ENCODE data around the gene LYSMD3. TPM values are rescaled to one million over a fixed set of nuclear protein-coding genes. Genes with fewer than 3 reads are reported as not detected.

The LYSMD3 gene
- total and polyA plus RNA-seq, 9 of the 15 experiments (the other 6 are each of a cell fraction or from before 2014, with no cell fraction given): 9.5 to 42.3 (median 20.7) TPM

DNA sequence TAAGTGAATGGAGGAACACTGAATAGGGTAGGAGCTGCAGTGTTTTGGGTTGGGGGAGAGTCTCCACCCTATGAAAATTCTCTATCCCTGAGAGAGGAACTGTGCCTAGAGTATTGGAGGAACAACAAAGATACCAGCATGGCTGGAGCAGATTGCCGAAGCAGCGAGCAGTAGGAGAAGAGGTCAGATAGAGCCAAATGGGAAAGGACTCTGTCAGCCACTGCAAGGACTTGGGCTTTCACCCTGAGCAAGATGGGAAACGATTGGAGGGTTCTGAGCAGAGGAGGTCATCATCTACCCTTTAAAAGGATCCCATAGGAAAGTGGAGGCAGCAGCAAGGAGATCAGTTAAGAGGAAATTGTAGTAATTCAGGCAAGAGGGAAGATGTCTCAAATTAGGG is 4.4 kb upstream of the LYSMD3 start (continued):
- TF ChIP-seq, protein P1, sequence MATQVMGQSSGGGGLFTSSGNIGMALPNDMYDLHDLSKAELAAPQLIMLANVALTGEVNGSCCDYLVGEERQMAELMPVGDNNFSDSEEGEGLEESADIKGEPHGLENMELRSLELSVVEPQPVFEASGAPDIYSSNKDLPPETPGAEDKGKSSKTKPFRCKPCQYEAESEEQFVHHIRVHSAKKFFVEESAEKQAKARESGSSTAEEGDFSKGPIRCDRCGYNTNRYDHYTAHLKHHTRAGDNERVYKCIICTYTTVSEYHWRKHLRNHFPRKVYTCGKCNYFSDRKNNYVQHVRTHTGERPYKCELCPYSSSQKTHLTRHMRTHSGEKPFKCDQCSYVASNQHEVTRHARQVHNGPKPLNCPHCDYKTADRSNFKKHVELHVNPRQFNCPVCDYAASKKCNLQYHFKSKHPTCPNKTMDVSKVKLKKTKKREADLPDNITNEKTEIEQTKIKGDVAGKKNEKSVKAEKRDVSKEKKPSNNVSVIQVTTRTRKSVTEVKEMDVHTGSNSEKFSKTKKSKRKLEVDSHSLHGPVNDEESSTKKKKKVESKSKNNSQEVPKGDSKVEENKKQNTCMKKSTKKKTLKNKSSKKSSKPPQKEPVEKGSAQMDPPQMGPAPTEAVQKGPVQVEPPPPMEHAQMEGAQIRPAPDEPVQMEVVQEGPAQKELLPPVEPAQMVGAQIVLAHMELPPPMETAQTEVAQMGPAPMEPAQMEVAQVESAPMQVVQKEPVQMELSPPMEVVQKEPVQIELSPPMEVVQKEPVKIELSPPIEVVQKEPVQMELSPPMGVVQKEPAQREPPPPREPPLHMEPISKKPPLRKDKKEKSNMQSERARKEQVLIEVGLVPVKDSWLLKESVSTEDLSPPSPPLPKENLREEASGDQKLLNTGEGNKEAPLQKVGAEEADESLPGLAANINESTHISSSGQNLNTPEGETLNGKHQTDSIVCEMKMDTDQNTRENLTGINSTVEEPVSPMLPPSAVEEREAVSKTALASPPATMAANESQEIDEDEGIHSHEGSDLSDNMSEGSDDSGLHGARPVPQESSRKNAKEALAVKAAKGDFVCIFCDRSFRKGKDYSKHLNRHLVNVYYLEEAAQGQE (IDR thresholded peaks at IDR 0.05; ENCODE audit: borderline replicate concordance): peak; percentile 82
- TF ChIP-seq, protein P1 (CRISPR knock-in tag; IDR thresholded peaks at IDR 0.05; ENCODE audit: low read depth): no peak
- TF ChIP-seq PRMT5 (CRISPR knock-in tag; IDR thresholded peaks at IDR 0.05): no peak
- no peak for TF ChIP-seq SMAD4 (CRISPR knock-in tag; conservative IDR thresholded peaks at IDR 0.05)

Measured in K562 (cell line).